GM19452 (cell line): ENCODE measurements around the gene IFITM2.
"Not testable (repeated sequence)": the region's sequence is repeated elsewhere in the genome, so short reads cannot be mapped to it uniquely, and the experiment has no call there.

Experiments used
- ATAC-seq: cut with Tn5 transposase; IDR thresholded peaks from one replicate; pipeline ENCODE4 v1.9.1; 2021; ENCODE audit not compliant: unreplicated experiment

IFITM2 gene

GRCh38 chr11:306645-307371 is 808 bp upstream of the IFITM2 start:
- ATAC-seq = no peak

- not testable (repeated sequence) for ATAC-seq
Observed at GRCh38 chr11:308740-309665, 1.4 kb downstream of the IFITM2 start.

GRCh38 chr11:309979-310572 is 2.5 kb downstream of the IFITM2 start:
- not testable (repeated sequence) for ATAC-seq

- ATAC-seq = not testable (repeated sequence)
Observed at GRCh38 chr11:311013-311748, 3.6 kb downstream of the IFITM2 start.

GRCh38 chr11:312092-312816 is 4.6 kb downstream of the IFITM2 start:
- ATAC-seq = no peak

GRCh38 chr11:313304-313786 is 5.7 kb downstream of the IFITM2 start:
- ATAC-seq = no peak

GRCh38 chr11:313787-314553 is 6.4 kb downstream of the IFITM2 start, which contains the start of gene IFITM1:
Gene IFITM1 (plus strand): TSS chr11:314040. CDS start chr11:314171, 131 bp downstream.
- ATAC-seq = peak; percentile 31

- ATAC-seq = not testable (repeated sequence)
Observed at GRCh38 chr11:314554-314875, 6.9 kb downstream of the IFITM2 start.

GRCh38 chr11:315051-315481 is 7.5 kb downstream of the IFITM2 start:
- no peak for ATAC-seq

GRCh38 chr11:315516-315994 is 7.9 kb downstream of the IFITM2 start:
- no peak for ATAC-seq

GRCh38 chr11:316031-316701 is 8.6 kb downstream of the IFITM2 start:
- no peak for ATAC-seq

GRCh38 chr11:316891-317301 is 9.3 kb downstream of the IFITM2 start:
- no peak for ATAC-seq

- ATAC-seq = not testable (repeated sequence)
Observed at GRCh38 chr11:317668-318404, 10.2 kb downstream of the IFITM2 start.

GRCh38 chr11:318405-319120 is 10.9 kb downstream of the IFITM2 start:
- ATAC-seq = not testable (repeated sequence)

GRCh38 chr11:319121-319887 is 11.7 kb downstream of the IFITM2 start:
- not testable (repeated sequence) for ATAC-seq

GRCh38 chr11:319888-320273 is 12.3 kb downstream of the IFITM2 start:
- not testable (repeated sequence) for ATAC-seq
